B cell (primary cell): ENCODE measurements around the gene PPP3R1. TPM values are rescaled to one million over a fixed set of nuclear protein-coding genes. Genes with fewer than 3 reads are reported as not detected.
A peak's percentile ranks its signal among the peaks of the same experiment; 100 is the strongest.

Experiments
- ATAC-seq: fragments of 200-7000 bp; cut with Tn5 transposase; one replicate; pipeline ENCODE4 v1.10.0; 2021; ENCODE audit warnings: low read depth, mild to moderate bottlenecking, moderate number of reproducible peaks, moderate library complexity
- CTCF ChIA-PET: fragments of 350-600 bp; sonication (Branson Sonifier 250); formaldehyde crosslinking; loops from one replicate; lab custom pipeline; 2021; ENCODE audit warnings: antibody characterized with exemption, inconsistent platforms; lab: Charles Lee
- POLR2A ChIA-PET: fragments of 350-600 bp; sonication (Branson Sonifier 250); formaldehyde crosslinking; loops from one replicate; lab custom pipeline; 2021; ENCODE audit warnings: antibody characterized with exemption; lab: Charles Lee
- DNase-seq: peaks from one replicate; pipeline ENCODE4 v3.0.0; 2013
- H2AFZ ChIP-seq: 2 replicates; pipeline ENCODE4 v1.6.1; 2012; ENCODE audit warnings: mild to moderate bottlenecking, low read depth, low read length; ENCODE audit not compliant: insufficient read depth, poor library complexity, severe bottlenecking
- H3K27ac ChIP-seq, 2 donors: 1 replicate in 1 of 2; 2 replicates in 1 of 2; pipeline ENCODE4 v1.5.1; 2012 to 2013; ENCODE audit warnings: low read length in 2 of 2, mild to moderate bottlenecking in 2 of 2, moderate library complexity in 1 of 2
- H3K27me3 ChIP-seq, 4 experiments: fragments of 200-600 bp in 1 of 4; sonication (generic) in 1 of 4; replicated peaks in 1 of 4; 1 replicate in 2 of 4; 2 replicates in 2 of 4; pipeline versions ENCODE4 v1.6.1 to v1.7.0; 2013 to 2016; ENCODE audit warnings: low read length in 3 of 4, mild to moderate bottlenecking in 2 of 4, mixed read lengths in 1 of 4, moderate library complexity in 1 of 4; ENCODE audit not compliant: insufficient read depth in 4 of 4, control insufficient read depth in 3 of 4; ENCODE audit errors: control extremely low read depth in 1 of 4
- H3K36me3 ChIP-seq, 2 experiments: replicated peaks in 1 of 2; 1 replicate in 1 of 2; 2 replicates in 1 of 2; pipeline versions ENCODE4 v1.6.1 to v1.7.1; 2013; ENCODE audit warnings: low read length in 1 of 2; ENCODE audit not compliant: insufficient read depth in 2 of 2, control insufficient read depth in 1 of 2; ENCODE audit errors: control extremely low read depth in 1 of 2, extremely low read depth in 1 of 2
- H3K4me1 ChIP-seq, 2 donors: fragments of 200-600 bp in 1 of 2; sonication (generic) in 1 of 2; 1 replicate in 1 of 2; 2 replicates in 1 of 2; pipeline versions ENCODE4 v1.5.1 to v1.6.1; 2013 to 2017; ENCODE audit warnings: low read length in 2 of 2; ENCODE audit not compliant: control insufficient read depth in 2 of 2, insufficient read depth in 2 of 2
- H3K4me2 ChIP-seq: replicated peaks from 2 replicates; pipeline ENCODE3; 2012; ENCODE audit warnings: mild to moderate bottlenecking, low read depth, low read length; ENCODE audit not compliant: poor library complexity, severe bottlenecking
- H3K4me3 ChIP-seq, 5 experiments: fragments of 200-600 bp in 1 of 5; sonication (generic) in 1 of 5; 1 replicate in 3 of 5; 2 replicates in 2 of 5; pipeline versions ENCODE4 v1.5.1 to v1.7.0; 2011 to 2016; ENCODE audit warnings: low read length in 4 of 5, mild to moderate bottlenecking in 4 of 5, low read depth in 2 of 5, control low read depth in 1 of 5, moderate library complexity in 1 of 5; ENCODE audit not compliant: insufficient read depth in 1 of 5; ENCODE audit errors: control extremely low read depth in 1 of 5, extremely low read depth in 1 of 5
- H3K79me2 ChIP-seq: fragments of 200-600 bp; sonication (generic); one replicate; pipeline ENCODE4 v1.6.0; 2016; ENCODE audit warnings: low read length; ENCODE audit not compliant: control insufficient read depth, insufficient read depth
- H3K9ac ChIP-seq: fragments of 200-600 bp; sonication (generic); 2 replicates; pipeline ENCODE4 v1.6.1; 2017; ENCODE audit warnings: mild to moderate bottlenecking, low read length, moderate library complexity
- H3K9me3 ChIP-seq, 3 donors: one replicate each; pipeline versions ENCODE4 v1.6.1 to v1.7.1; 2013; ENCODE audit warnings: low read length in 2 of 3; ENCODE audit not compliant: control insufficient read depth in 2 of 3, insufficient read depth in 1 of 3; ENCODE audit errors: control extremely low read depth in 1 of 3
- H4K20me1 ChIP-seq: 2 replicates; pipeline ENCODE4 v1.6.0; 2012; ENCODE audit warnings: mild to moderate bottlenecking, low read length; ENCODE audit not compliant: insufficient read depth, control insufficient read depth, poor library complexity, severe bottlenecking
- H3K27ac Mint-ChIP-seq: one replicate; pipeline ENCODE4 v1.8.0; 2021; ENCODE audit warnings: mixed read lengths
- H3K27me3 Mint-ChIP-seq: one replicate; pipeline ENCODE4 v1.8.0; 2021; ENCODE audit warnings: mixed read lengths
- H3K4me1 Mint-ChIP-seq: one replicate; pipeline ENCODE4 v1.8.0; 2021; ENCODE audit warnings: mixed read lengths
- H3K4me3 Mint-ChIP-seq: one replicate; pipeline ENCODE4 v1.8.0; 2021; ENCODE audit warnings: mixed read lengths
- H3K9me3 Mint-ChIP-seq: one replicate; pipeline ENCODE4 v1.8.0; 2022; ENCODE audit warnings: mixed read lengths; ENCODE audit not compliant: insufficient read depth
- EZH2 ChIP-seq: IDR thresholded peaks from 2 replicates; pipeline ENCODE4 v1.6.1; 2012; ENCODE audit warnings: borderline replicate concordance, low read depth, mild to moderate bottlenecking, moderate library complexity, low read length; ENCODE audit not compliant: insufficient read depth, poor library complexity, severe bottlenecking
- WGBS: methylation state at CpG from one replicate; pipeline ENCODE4 v1.1.5; 2013; ENCODE audit warnings: missing lambda C conversion rate; ENCODE audit not compliant: insufficient coverage; 5-methylcytosine and 5-hydroxymethylcytosine counted together
- intact Hi-C: fragments of 100-400 bp; cut with micrococcal nuclease; formaldehyde crosslinking; loops from one replicate; pipeline ENCODE4 v1.10.0; 2022
- polyA plus RNA-seq: library from polyadenylated mRNA; depleted of rRNA; stranded (reverse); fragments of >200 nt; gene quantifications from 2 replicates; pipeline ENCODE4 v1.2.3, GENCODE V29; 2012
- total RNA-seq, 2 donors: library from RNA; stranded (reverse); fragments of 120-200 nt in 1 of 2; gene quantifications; 1 replicate in 1 of 2; 2 replicates in 1 of 2; pipeline versions ENCODE4 v1.2.3 to v1.2.4, GENCODE V29; 2013 to 2022
- TF ChIP-seq, protein P1 (sequence below): fragments of 200-600 bp; IDR thresholded peaks from one replicate; pipeline ENCODE4 v1.8.0; 2022; ENCODE audit warnings: antibody characterized with exemption, mild to moderate bottlenecking

Gene PPP3R1
- total and polyA plus RNA-seq, 2 donors (not counting 1 experiment from before 2014, with no cell fraction given): 17.9 to 55.6 TPM

DNA sequence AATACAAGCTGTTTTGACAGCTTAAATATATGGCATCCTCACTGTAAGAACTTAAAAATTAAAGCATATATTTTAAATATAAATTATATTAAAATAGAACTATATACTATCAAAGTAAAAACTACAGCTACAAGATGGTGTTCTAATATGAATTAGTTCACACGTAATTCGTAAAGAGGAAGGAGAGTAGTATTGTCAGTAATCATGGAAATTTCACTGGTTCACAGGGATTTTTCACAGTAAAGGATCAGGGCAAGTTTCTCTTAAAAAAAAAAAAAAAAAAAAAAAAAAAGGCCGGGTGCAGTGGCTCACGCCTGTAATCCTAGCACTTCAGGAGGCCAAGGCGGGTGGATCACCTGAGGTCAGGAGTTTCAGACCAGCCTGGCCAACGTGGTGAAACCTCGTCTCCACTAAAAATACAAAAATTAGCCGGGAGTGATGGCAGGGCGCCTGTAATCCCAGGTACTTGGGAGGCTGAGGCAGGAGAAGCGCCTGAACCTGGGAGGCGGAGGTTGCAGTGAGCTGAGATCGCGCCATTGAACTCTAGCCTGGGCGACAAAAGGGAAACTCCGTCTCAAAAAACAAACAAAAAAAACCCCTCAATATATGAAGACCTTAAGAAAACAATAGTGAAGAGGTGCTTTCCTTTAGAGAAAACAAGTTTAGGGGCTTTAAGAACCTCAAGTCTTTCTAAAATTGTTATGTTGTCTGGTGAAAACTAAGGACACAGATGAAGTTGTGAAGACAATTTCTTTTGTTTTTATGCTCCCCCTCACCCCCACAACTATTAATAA lies 62.1 kb downstream of the PPP3R1 start:
- Mint-ChIP-seq H3K27ac (no peak overlapping the region), H3K4me3 (no peak overlapping the region), H3K27me3 (no peaks in the 10 kb centered on the region), H3K9me3 (no peaks in the 10 kb centered on the region), H3K4me1 (peaks cover 43% of the 10 kb centered on the region)
- H3K4me2 ChIP-seq: no peak overlapping the region
- peaks cover 5 to 8% of the 10 kb centered on the region in 2 donors for H3K4me1 ChIP-seq
- DNase-seq: no peak
- H3K9ac ChIP-seq: no peak overlapping the region
- H4K20me1 ChIP-seq: peaks cover 34% of the 10 kb centered on the region
- POLR2A ChIA-PET: no interaction called here
- H3K9me3 ChIP-seq: no peaks in the 10 kb centered on the region
- no peaks in the 10 kb centered on the region for H3K27me3 ChIP-seq
- no peak overlapping the region for H3K4me3 ChIP-seq
- intact Hi-C loops: no loop called here
- H3K79me2 ChIP-seq: peaks cover 77% of the 10 kb centered on the region
- H3K36me3 ChIP-seq: peaks cover 3 to 18% of the 10 kb centered on the region in 2 experiments
- no peak for ATAC-seq
- WGBS: 90% methylated on average over 3 of the region's 15 CpGs
- TF ChIP-seq, protein P1, sequence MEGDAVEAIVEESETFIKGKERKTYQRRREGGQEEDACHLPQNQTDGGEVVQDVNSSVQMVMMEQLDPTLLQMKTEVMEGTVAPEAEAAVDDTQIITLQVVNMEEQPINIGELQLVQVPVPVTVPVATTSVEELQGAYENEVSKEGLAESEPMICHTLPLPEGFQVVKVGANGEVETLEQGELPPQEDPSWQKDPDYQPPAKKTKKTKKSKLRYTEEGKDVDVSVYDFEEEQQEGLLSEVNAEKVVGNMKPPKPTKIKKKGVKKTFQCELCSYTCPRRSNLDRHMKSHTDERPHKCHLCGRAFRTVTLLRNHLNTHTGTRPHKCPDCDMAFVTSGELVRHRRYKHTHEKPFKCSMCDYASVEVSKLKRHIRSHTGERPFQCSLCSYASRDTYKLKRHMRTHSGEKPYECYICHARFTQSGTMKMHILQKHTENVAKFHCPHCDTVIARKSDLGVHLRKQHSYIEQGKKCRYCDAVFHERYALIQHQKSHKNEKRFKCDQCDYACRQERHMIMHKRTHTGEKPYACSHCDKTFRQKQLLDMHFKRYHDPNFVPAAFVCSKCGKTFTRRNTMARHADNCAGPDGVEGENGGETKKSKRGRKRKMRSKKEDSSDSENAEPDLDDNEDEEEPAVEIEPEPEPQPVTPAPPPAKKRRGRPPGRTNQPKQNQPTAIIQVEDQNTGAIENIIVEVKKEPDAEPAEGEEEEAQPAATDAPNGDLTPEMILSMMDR: no peak
- no peak for TF ChIP-seq EZH2
- H3K27ac ChIP-seq: peak overlapping the region in 1 of 2 donors; percentile 62
- CTCF ChIA-PET: interaction anchor here (0.6 to 2.9 kb wide), 8 partner anchors 8 to 135 kb away, joined by 3 to 8 read pairs (median 3); no protein-coding TSS in a partner anchor
- no peak overlapping the region for H2AFZ ChIP-seq

DNA sequence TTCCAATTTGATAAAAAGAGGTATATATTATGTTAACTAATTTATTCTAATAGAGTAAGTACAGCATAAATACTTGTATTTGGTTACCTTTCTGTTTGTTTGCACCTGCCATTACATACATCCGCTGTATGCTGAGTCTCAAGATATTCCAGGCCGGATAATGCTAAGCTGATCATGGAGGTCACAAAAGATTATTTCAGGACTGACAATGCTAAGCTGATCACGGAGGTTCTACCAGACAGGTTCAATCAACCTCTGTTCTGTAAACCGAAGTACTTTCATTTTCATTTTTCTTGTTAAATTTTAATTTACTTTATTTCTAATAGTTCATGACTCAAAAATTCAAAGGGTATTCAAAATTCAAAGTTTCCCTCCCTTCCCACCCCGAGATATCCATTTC lies 63.5 kb downstream of the PPP3R1 start:
- peaks cover 72% of the 10 kb centered on the region for H3K79me2 ChIP-seq
- peak overlapping the region in 1 of 2 donors; percentile 47 for H3K27ac ChIP-seq
- TF ChIP-seq, protein P1: no peak
- no peak for TF ChIP-seq EZH2
- H3K36me3 ChIP-seq: peaks cover 3 to 24% of the 10 kb centered on the region in 2 experiments
- Mint-ChIP-seq H3K27me3 (no peaks in the 10 kb centered on the region), H3K4me3 (peak overlapping the region; percentile 49), H3K4me1 (peaks cover 42% of the 10 kb centered on the region), H3K9me3 (no peaks in the 10 kb centered on the region), H3K27ac (peak overlapping the region; percentile 28)
- H3K4me2 ChIP-seq: peak overlapping the region; percentile 37
- H3K27me3 ChIP-seq: no peaks in the 10 kb centered on the region
- no peak overlapping the region for H3K4me3 ChIP-seq
- H2AFZ ChIP-seq: no peak overlapping the region
- intact Hi-C loops: no loop called here
- H4K20me1 ChIP-seq: peaks cover 25% of the 10 kb centered on the region
- no peak for ATAC-seq
- peaks cover 5 to 8% of the 10 kb centered on the region in 2 donors for H3K4me1 ChIP-seq
- CTCF ChIA-PET: interaction anchor here (0.8 to 2.9 kb wide), 6 partner anchors 10 to 253 kb away, joined by 3 to 8 read pairs (median 5); no protein-coding TSS in a partner anchor
- DNase-seq: peak; percentile 20
- 30% methylated on average over 1 of the region's 5 CpGs for WGBS
- no peaks in the 10 kb centered on the region for H3K9me3 ChIP-seq
- POLR2A ChIA-PET: no interaction called here
- H3K9ac ChIP-seq: no peak overlapping the region
